Measurements from ENCODE around the gene SCN2A.
A peak's percentile ranks its signal among the peaks of the same experiment; 100 is the strongest.

The SCN2A gene

GRCh38 chr2:165239230-165239629 lies at the start of gene SCN2A:
Gene SCN2A (plus strand): TSS chr2:165239414. CDS start chr2:165295824, 56,410 bp downstream.
- DNase-seq = peak; percentile 88

- DNase-seq = no peak
Measured at GRCh38 chr2:165191096-165191728, 48.0 kb upstream of the SCN2A start.

- DNase-seq = no peak
Measured at GRCh38 chr2:165192729-165193128, 46.5 kb upstream of the SCN2A start.

- peak; percentile 95 for DNase-seq
Measured at GRCh38 chr2:165193178-165193777, 45.9 kb upstream of the SCN2A start.

GRCh38 chr2:165196411-165196810 lies 42.8 kb upstream of the SCN2A start:
- no peak for DNase-seq

- no peak for DNase-seq
Measured at GRCh38 chr2:165197346-165197745, 41.9 kb upstream of the SCN2A start.

- DNase-seq = peak; percentile 39
Measured at GRCh38 chr2:165198181-165198580, 41.0 kb upstream of the SCN2A start.

GRCh38 chr2:165202239-165202638 lies 37.0 kb upstream of the SCN2A start:
- peak; percentile 26 for DNase-seq

- peak; percentile 83 for DNase-seq
Measured at GRCh38 chr2:165203689-165204559, 35.3 kb upstream of the SCN2A start, which contains the start of gene SCN3A. Gene SCN3A (minus strand): TSS chr2:165204050. CDS start chr2:165176394, 27,656 bp downstream.

GRCh38 chr2:165205865-165206264 lies 33.3 kb upstream of the SCN2A start:
- DNase-seq = no peak

GRCh38 chr2:165208094-165208493 lies 31.1 kb upstream of the SCN2A start:
- DNase-seq = no peak

- no peak for DNase-seq
Measured at GRCh38 chr2:165214093-165214492, 25.1 kb upstream of the SCN2A start.

- DNase-seq = no peak
Measured at GRCh38 chr2:165219481-165219880, 19.7 kb upstream of the SCN2A start.

- no peak for DNase-seq
Measured at GRCh38 chr2:165224941-165225340, 14.3 kb upstream of the SCN2A start.

- DNase-seq = no peak
Measured at GRCh38 chr2:165227571-165227970, 11.6 kb upstream of the SCN2A start.

GRCh38 chr2:165237056-165237455 lies 2.2 kb upstream of the SCN2A start:
- DNase-seq = no peak

GRCh38 chr2:165238295-165238694 lies 919 bp upstream of the SCN2A start:
- DNase-seq = no peak

- no peak for DNase-seq
Measured at GRCh38 chr2:165239856-165240515, 772 bp downstream of the SCN2A start.

GRCh38 chr2:165240916-165241315 lies 1.7 kb downstream of the SCN2A start:
- DNase-seq = peak; percentile 49

GRCh38 chr2:165245081-165245793 lies 6.0 kb downstream of the SCN2A start:
- DNase-seq = no peak

- DNase-seq = no peak
Measured at GRCh38 chr2:165248238-165248637, 9.0 kb downstream of the SCN2A start.

- peak; percentile 68 for DNase-seq
Measured at GRCh38 chr2:165251366-165251765, 12.2 kb downstream of the SCN2A start.

All from NCI-H2029 (cell line).